Stomach smooth muscle (tissue), 2 donors: ENCODE measurements around the gene ZFP36L2.

Experiments
- H3K27ac ChIP-seq: one replicate; pipeline ENCODE4 v1.7.0; 2013; ENCODE audit warnings: mild to moderate bottlenecking, low read length, inconsistent platforms
- H3K27me3 ChIP-seq, 2 donors: one replicate each; pipeline ENCODE4 v1.7.0; 2013; ENCODE audit warnings: low read length in 2 of 2; ENCODE audit not compliant: insufficient read depth in 2 of 2, control insufficient read depth in 1 of 2
- H3K36me3 ChIP-seq, 2 donors: one replicate each; pipeline ENCODE4 v1.7.0; 2013; ENCODE audit warnings: low read length in 2 of 2; ENCODE audit not compliant: control insufficient read depth in 2 of 2, insufficient read depth in 2 of 2
- H3K4me1 ChIP-seq: one replicate; pipeline ENCODE4 v1.7.0; 2013; ENCODE audit warnings: low read length; ENCODE audit not compliant: control insufficient read depth, insufficient read depth
- H3K4me3 ChIP-seq, 2 donors: one replicate each; pipeline ENCODE4 v1.7.0; 2013; ENCODE audit warnings: low read length in 2 of 2
- H3K9ac ChIP-seq, 2 donors: one replicate each; pipeline ENCODE4 v1.7.0; 2013; ENCODE audit warnings: low read length in 2 of 2, mild to moderate bottlenecking in 1 of 2
- H3K9me3 ChIP-seq, 2 donors: one replicate each; pipeline ENCODE4 v1.7.0; 2013; ENCODE audit warnings: low read length in 2 of 2; ENCODE audit not compliant: control insufficient read depth in 2 of 2
- donor health status: healthy.
- donor health status: Pancreatic carcinoma.

The ZFP36L2 gene

GRCh38 chr2:43217228-43218154 lies 8.9 kb downstream of the ZFP36L2 start:
- no peaks in the 10 kb centered on the region for H3K9me3 ChIP-seq
- H3K27ac ChIP-seq = peak overlapping the region; percentile 95
- H3K9ac ChIP-seq = peak overlapping the region in 1 of 2 donors; percentile 80
- no peaks in the 10 kb centered on the region for H3K36me3 ChIP-seq
- H3K4me3 ChIP-seq = peak overlapping the region; percentile 20 to 22
- H3K4me1 ChIP-seq = peaks cover 49% of the 10 kb centered on the region
- H3K27me3 ChIP-seq = no peaks in the 10 kb centered on the region

- no peaks in the 10 kb centered on the region for H3K27me3 ChIP-seq
- H3K4me3 ChIP-seq = no peak overlapping the region
- no peak overlapping the region for H3K9ac ChIP-seq
- H3K9me3 ChIP-seq = no peaks in the 10 kb centered on the region
- H3K36me3 ChIP-seq = no peaks in the 10 kb centered on the region
- H3K27ac ChIP-seq = no peak overlapping the region
- peaks cover 43% of the 10 kb centered on the region for H3K4me1 ChIP-seq
These were observed 9.8 kb downstream of the ZFP36L2 start for GRCh38 chr2:43216629-43217028.

GRCh38 chr2:43215673-43216255 lies 10.6 kb downstream of the ZFP36L2 start:
- H3K9me3 ChIP-seq = no peaks in the 10 kb centered on the region
- no peaks in the 10 kb centered on the region for H3K27me3 ChIP-seq
- H3K4me3 ChIP-seq = no peak overlapping the region
- H3K9ac ChIP-seq = no peak overlapping the region
- H3K27ac ChIP-seq = no peak overlapping the region
- no peaks in the 10 kb centered on the region for H3K36me3 ChIP-seq
- H3K4me1 ChIP-seq = peaks cover 38% of the 10 kb centered on the region

- Histone ChIP-seq H3K27me3 (no peaks in the 10 kb centered on the region), H3K4me1 (peaks cover 32% of the 10 kb centered on the region), H3K9me3 (no peaks in the 10 kb centered on the region), H3K9ac (no peak overlapping the region), H3K27ac (no peak overlapping the region), H3K4me3 (no peak overlapping the region), H3K36me3 (no peaks in the 10 kb centered on the region)
These were observed 12.2 kb downstream of the ZFP36L2 start for GRCh38 chr2:43214253-43214652.

GRCh38 chr2:43212931-43213330 lies 13.5 kb downstream of the ZFP36L2 start:
- no peak overlapping the region for H3K27ac ChIP-seq
- peaks cover 19% of the 10 kb centered on the region for H3K4me1 ChIP-seq
- H3K9ac ChIP-seq = no peak overlapping the region
- no peaks in the 10 kb centered on the region for H3K27me3 ChIP-seq
- H3K4me3 ChIP-seq = no peak overlapping the region
- H3K9me3 ChIP-seq = no peaks in the 10 kb centered on the region
- no peaks in the 10 kb centered on the region for H3K36me3 ChIP-seq

- no peak overlapping the region for H3K4me3 ChIP-seq
- peaks cover 13% of the 10 kb centered on the region for H3K4me1 ChIP-seq
- H3K36me3 ChIP-seq = no peaks in the 10 kb centered on the region
- no peaks in the 10 kb centered on the region for H3K9me3 ChIP-seq
- H3K27me3 ChIP-seq = no peaks in the 10 kb centered on the region
- no peak overlapping the region for H3K27ac ChIP-seq
- H3K9ac ChIP-seq = no peak overlapping the region
These were observed 14.1 kb downstream of the ZFP36L2 start for GRCh38 chr2:43212216-43212835.

- Histone ChIP-seq H3K9me3 (no peaks in the 10 kb centered on the region), H3K4me3 (peak overlapping the region in 1 of 2 donors; percentile 3), H3K9ac (peak overlapping the region; percentile 21 to 42), H3K27ac (peak overlapping the region; percentile 55), H3K27me3 (no peaks in the 10 kb centered on the region), H3K4me1 (peaks cover 13% of the 10 kb centered on the region), H3K36me3 (no peaks in the 10 kb centered on the region)
These were observed 15.7 kb downstream of the ZFP36L2 start for GRCh38 chr2:43210467-43211303.

- Histone ChIP-seq H3K36me3 (no peaks in the 10 kb centered on the region), H3K9ac (no peak overlapping the region), H3K4me1 (peaks cover 13% of the 10 kb centered on the region), H3K27ac (peak overlapping the region; percentile 55), H3K9me3 (no peaks in the 10 kb centered on the region), H3K4me3 (no peak overlapping the region), H3K27me3 (no peaks in the 10 kb centered on the region)
These were observed 16.3 kb downstream of the ZFP36L2 start for GRCh38 chr2:43210125-43210466.

- no peak overlapping the region for H3K4me3 ChIP-seq
- peaks cover 13% of the 10 kb centered on the region for H3K4me1 ChIP-seq
- H3K27me3 ChIP-seq = no peaks in the 10 kb centered on the region
- no peak overlapping the region for H3K9ac ChIP-seq
- no peak overlapping the region for H3K27ac ChIP-seq
- H3K9me3 ChIP-seq = no peaks in the 10 kb centered on the region
- no peaks in the 10 kb centered on the region for H3K36me3 ChIP-seq
These were observed 17.1 kb downstream of the ZFP36L2 start for GRCh38 chr2:43209204-43209717.
